Measurements from ENCODE around the gene CDPF1. TPM values are rescaled to one million over a fixed set of nuclear protein-coding genes. Genes with fewer than 3 reads are reported as not detected.
A peak's percentile ranks its signal among the peaks of the same experiment; 100 is the strongest.

CDPF1 gene
- 10 to 100 TPM in 1 of 2 donors, 1 to 10 TPM in 1; 9.7 to 11.9 TPM for total RNA-seq

GRCh38 chr22:46250035-46250782 is at the start of gene CDPF1:
Gene CDPF1 (minus strand): TSS chr22:46250293. CDS start chr22:46248284, 2,009 bp downstream.
- peak within 1 kb of the TSS; percentile 75 to 85 for H3K4me3 ChIP-seq
- peak within 1 kb of the TSS; percentile 94 to 95 for H3K27ac ChIP-seq
- TF ChIP-seq CTCF (IDR thresholded peaks at IDR 0.05) = no peak
- peak; percentile 89 for DNase-seq (ENCODE audit: low spot score)
- no peaks in the 10 kb centered on the region for H3K36me3 ChIP-seq
- peaks cover 0 to 47% of the 10 kb centered on the region in 2 donors for H3K4me1 ChIP-seq
- no peaks in the 10 kb centered on the region for H3K9me3 ChIP-seq
- no peaks in the 10 kb centered on the region for H3K27me3 ChIP-seq

- Histone ChIP-seq H3K27me3 (no peaks in the 10 kb centered on the region), H3K36me3 (no peaks in the 10 kb centered on the region), H3K4me1 (peaks cover 0 to 18% of the 10 kb centered on the region in 2 donors), H3K27ac (no peak overlapping the region), H3K4me3 (peak overlapping the region in 1 of 2 donors; percentile 3), H3K9me3 (no peaks in the 10 kb centered on the region)
- DNase-seq (ENCODE audit: low spot score) = no peak
- TF ChIP-seq CTCF (IDR thresholded peaks at IDR 0.05) = no peak
Measured at GRCh38 chr22:46299101-46299500, 49.0 kb upstream of the CDPF1 start.

- H3K4me1 ChIP-seq = peaks cover 0 to 18% of the 10 kb centered on the region in 2 donors
- no peaks in the 10 kb centered on the region for H3K27me3 ChIP-seq
- no peaks in the 10 kb centered on the region for H3K9me3 ChIP-seq
- no peak for DNase-seq (ENCODE audit: low spot score)
- TF ChIP-seq CTCF (IDR thresholded peaks at IDR 0.05) = no peak
- H3K27ac ChIP-seq = peak overlapping the region in 1 of 2 donors; percentile 93
- H3K36me3 ChIP-seq = peaks cover 15% of the 10 kb centered on the region
- H3K4me3 ChIP-seq = peak overlapping the region; percentile 37 to 69
Measured at GRCh38 chr22:46297151-46297812, 47.2 kb upstream of the CDPF1 start.

- Histone ChIP-seq H3K4me3 (peak within 1 kb of the TSS; percentile 43 to 69), H3K27me3 (no peaks in the 10 kb centered on the region), H3K9me3 (no peaks in the 10 kb centered on the region), H3K36me3 (peaks cover 21% of the 10 kb centered on the region), H3K27ac (peak within 1 kb of the TSS; percentile 93 to 94), H3K4me1 (peaks cover 0 to 18% of the 10 kb centered on the region in 2 donors)
- peak in 1 of 2 donors; percentile 44 for TF ChIP-seq CTCF (IDR thresholded peaks at IDR 0.05)
- peak; percentile 99 for DNase-seq (ENCODE audit: low spot score)
Measured at GRCh38 chr22:46296257-46297150, 46.4 kb upstream of the CDPF1 start, which contains the start of gene GTSE1. Gene GTSE1 (plus strand): TSS chr22:46296870. CDS start chr22:46297401, 531 bp downstream.

GRCh38 chr22:46295277-46295971 is 45.3 kb upstream of the CDPF1 start:
- H3K9me3 ChIP-seq = no peaks in the 10 kb centered on the region
- no peak for TF ChIP-seq CTCF (IDR thresholded peaks at IDR 0.05)
- peak overlapping the region in 1 of 2 donors; percentile 69 for H3K4me3 ChIP-seq
- no peak for DNase-seq (ENCODE audit: low spot score)
- H3K27ac ChIP-seq = peak overlapping the region; percentile 93 to 94
- peaks cover 0 to 25% of the 10 kb centered on the region in 2 donors for H3K4me1 ChIP-seq
- peaks cover 21% of the 10 kb centered on the region for H3K36me3 ChIP-seq
- no peaks in the 10 kb centered on the region for H3K27me3 ChIP-seq
